ENCODE results near the gene RHOD. TPM values are rescaled to one million over a fixed set of nuclear protein-coding genes. Genes with fewer than 3 reads are reported as not detected.

Gene RHOD
- total RNA-seq, 1 experiment from 2014 or later, result not detected

DNA sequence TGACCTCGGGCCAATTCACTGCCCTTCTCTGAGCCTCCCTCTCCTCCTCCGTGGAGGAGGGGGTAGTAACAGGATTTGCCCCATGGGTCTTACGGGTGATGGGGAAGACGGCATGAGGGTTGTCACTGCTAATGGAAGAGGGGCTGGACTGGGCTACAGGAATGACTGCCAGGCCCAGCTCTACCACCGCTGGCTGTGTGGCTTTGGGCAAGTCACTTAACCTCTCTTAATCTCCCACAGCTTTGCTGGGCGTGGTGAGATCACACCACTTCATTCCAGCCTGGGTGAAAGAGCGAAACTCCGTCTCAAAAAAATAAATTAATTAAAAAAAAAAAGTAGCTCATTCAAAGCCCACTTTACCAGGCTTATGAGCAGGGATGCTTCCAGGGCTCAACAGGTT is 30.9 kb upstream of the RHOD start:
- Histone ChIP-seq H3K27ac (no peak overlapping the region), H3K36me3 (no peaks in the 10 kb centered on the region), H3K4me3 (no peak overlapping the region), H3K4me1 (peaks cover 5% of the 10 kb centered on the region; the same call in 1 of the 2 replicates), H3K9me3 (replicated peaks) (no peaks in the 10 kb centered on the region), H3K27me3 (peaks cover 9% of the 10 kb centered on the region; the same call in 1 of the 2 replicates)
- DNase-seq, result no peak

DNA sequence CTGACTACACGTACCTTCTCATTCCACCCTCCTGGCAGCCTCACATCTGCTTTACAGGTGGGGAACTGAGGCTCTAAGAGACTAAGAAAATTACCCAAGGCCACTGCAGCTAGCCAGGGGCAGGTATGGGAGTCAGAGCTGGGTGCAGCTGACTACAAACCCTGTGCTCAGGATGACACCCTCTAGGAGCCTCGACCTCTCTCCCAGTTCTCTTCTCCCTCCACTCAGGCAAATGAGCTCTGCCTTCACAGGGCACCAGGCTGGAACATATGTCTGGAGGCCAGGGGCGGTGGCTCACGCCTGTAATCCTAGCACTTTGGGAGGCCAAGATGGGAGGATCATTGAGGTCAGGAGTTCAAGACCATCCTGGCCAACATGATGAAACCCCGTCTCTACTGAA is 29.7 kb upstream of the RHOD start:
- H3K4me1 ChIP-seq, result peaks cover 5% of the 10 kb centered on the region; the same call in 1 of the 2 replicates
- H3K36me3 ChIP-seq, result no peaks in the 10 kb centered on the region
- no peak overlapping the region for H3K4me3 ChIP-seq
- H3K27me3 ChIP-seq, result peaks cover 9% of the 10 kb centered on the region; the same call in 1 of the 2 replicates
- H3K9me3 ChIP-seq (replicated peaks), result no peaks in the 10 kb centered on the region
- DNase-seq, result no peak
- H3K27ac ChIP-seq, result no peak overlapping the region

DNA sequence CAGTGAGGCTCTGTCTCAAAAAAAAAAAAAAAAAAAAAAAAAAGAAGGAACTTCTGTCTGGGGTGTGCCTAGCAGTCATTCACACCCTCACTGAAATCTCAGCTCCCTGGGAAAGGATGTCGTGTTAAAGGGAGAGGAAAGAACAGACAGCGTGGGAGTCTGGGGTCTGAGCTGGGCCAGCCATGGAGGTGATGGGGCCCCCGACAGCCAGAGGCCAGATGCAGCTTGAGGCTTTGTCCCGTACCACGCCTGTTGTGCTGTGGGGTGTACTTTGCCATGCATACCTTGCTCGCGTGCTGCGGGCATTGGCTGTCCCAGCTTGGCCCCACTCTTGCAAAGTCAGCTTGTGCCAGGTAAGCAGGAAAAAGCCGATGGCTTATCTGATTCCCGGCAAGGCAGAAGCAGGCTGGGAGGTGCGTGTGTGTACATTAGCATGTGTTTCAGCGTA is 29.1 kb upstream of the RHOD start:
- H3K27me3 ChIP-seq, result peaks cover 9% of the 10 kb centered on the region; the same call in 1 of the 2 replicates
- DNase-seq, result no peak
- H3K4me1 ChIP-seq, result peaks cover 2% of the 10 kb centered on the region; the same call in 1 of the 2 replicates

DNA sequence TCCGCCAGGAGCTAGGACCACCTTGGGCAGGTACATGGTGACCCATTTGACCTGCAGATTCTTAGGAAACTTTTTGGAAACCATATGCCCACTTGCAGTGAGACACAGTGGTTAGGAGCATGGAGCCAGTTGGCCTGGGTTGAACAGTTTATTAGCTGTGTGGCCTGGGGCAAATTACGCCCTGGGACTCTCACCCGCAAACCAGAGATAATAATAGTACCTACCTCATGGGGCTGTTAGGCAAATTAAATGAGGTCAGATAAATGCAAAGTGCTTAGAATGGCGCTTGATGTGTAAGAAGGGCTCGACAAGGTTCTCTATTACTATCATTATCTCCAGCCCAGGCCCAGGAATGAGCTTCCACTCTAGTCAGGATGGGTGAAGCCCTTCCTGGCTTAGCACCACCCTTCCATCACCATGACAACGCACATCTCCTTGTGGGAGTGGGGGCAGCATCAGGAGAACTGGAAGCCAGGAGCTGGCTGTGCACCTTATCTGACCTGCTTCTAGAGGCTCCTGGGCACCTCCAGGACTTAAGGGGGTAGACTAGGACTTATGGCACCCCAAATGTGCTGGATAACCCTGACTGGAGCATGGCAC is 28.6 kb upstream of the RHOD start:
- peaks cover 9% of the 10 kb centered on the region; the same call in 1 of the 2 replicates for H3K27me3 ChIP-seq
- no peaks in the 10 kb centered on the region for H3K36me3 ChIP-seq
- H3K9me3 ChIP-seq (replicated peaks), result no peaks in the 10 kb centered on the region
- DNase-seq, result no peak
- no peak overlapping the region for H3K4me3 ChIP-seq
- no peaks in the 10 kb centered on the region for H3K4me1 ChIP-seq
- H3K27ac ChIP-seq, result no peak overlapping the region

More for the DNA sequence above, 29.1 kb upstream of the RHOD start:
- Histone ChIP-seq H3K4me3 (no peak overlapping the region), H3K36me3 (no peaks in the 10 kb centered on the region), H3K27ac (no peak overlapping the region), H3K9me3 (replicated peaks) (no peaks in the 10 kb centered on the region)

DNA sequence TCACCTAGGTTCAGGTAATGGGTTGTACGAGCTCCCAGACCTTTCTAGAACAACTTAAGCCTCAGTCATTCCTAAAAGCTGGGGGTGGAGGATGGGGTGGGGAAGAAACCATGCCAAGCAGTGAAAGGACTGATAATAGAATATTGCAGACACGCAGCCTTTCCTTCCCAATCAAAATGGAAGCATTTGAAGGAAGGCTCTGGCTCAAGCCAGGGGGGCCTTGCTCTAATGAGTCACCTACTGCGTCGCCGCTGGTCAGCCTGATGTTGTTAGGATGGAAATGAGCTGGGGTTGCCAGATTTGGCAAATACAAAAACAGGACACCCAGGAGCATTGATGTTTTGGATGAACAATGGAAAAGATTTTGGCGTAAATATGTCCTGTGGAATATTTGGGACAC is 27.5 kb upstream of the RHOD start:
- H3K4me3 ChIP-seq, result no peak overlapping the region
- H3K36me3 ChIP-seq, result no peaks in the 10 kb centered on the region
- H3K27ac ChIP-seq, result no peak overlapping the region
- no peaks in the 10 kb centered on the region for H3K9me3 ChIP-seq (replicated peaks)
- peaks cover 9% of the 10 kb centered on the region; the same call in 1 of the 2 replicates for H3K27me3 ChIP-seq
- peaks cover 7% of the 10 kb centered on the region; the same call in 1 of the 2 replicates for H3K4me1 ChIP-seq
- DNase-seq, result no peak

DNA sequence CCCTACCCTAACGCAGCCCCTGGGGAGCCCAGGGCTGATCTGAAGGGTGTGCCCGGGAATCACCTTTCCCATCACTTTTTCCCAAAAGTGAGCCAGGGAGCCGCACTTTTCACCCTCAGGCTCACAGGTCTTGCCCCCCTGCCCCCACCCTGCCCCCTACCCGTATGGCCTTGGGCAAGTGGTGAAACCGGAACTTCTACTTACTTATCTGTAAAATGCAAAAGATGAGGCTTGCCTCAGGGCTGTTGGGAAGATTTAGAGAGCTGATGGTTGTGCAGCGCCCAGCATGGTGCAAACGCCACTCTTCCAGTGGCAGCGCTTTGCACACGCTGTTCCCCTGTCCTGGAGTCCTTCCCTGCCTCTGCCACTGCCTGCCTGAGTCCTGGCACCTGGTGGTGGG is 25.7 kb upstream of the RHOD start:
- peaks cover 7% of the 10 kb centered on the region; the same call in 1 of the 2 replicates for H3K4me1 ChIP-seq

DNA sequence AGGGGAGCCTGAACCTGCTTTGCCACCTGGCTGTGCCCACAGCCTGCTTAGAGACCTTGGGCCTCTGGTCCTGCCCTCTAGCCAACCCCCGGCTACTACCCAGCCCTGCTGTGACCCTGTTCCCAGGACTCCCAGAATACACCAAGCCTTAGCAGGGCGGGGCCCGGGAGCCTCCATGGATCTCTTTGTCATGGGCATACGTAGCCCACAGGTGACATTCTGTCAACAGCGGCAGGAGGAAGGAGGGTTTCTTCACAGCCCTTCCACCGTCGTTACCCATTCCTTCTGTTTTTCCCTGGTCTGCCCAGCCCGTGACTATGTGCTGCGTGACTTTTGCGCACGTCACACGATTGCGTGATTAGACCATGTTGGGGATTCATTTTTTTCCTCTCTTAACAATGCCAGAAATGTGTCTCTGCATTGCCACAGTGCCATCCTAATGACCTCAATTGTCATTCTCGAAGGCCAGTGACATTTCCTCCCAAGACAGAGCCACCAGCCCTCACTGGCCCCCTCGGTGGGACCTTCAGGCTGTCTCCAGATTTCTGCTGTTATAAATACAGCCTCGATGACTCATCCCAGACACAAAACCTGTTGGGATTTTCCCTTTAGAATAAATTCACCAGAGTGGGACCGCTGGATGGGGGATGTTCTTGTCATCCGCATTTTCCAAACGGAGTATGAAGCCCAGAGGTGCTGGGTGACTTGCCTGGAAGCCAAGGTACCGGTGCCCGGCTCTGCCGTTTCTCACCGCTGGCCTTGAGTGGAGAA is 24.7 kb upstream of the RHOD start:
- no peaks in the 10 kb centered on the region for H3K9me3 ChIP-seq (replicated peaks)
- peaks cover 9% of the 10 kb centered on the region; the same call in 1 of the 2 replicates for H3K27me3 ChIP-seq
- H3K4me1 ChIP-seq, result peaks cover 7% of the 10 kb centered on the region; the same call in 1 of the 2 replicates
- no peak overlapping the region for H3K27ac ChIP-seq
- no peak for DNase-seq
- H3K36me3 ChIP-seq, result no peaks in the 10 kb centered on the region
- no peak overlapping the region for H3K4me3 ChIP-seq

More for the DNA sequence above, 25.7 kb upstream of the RHOD start:
- Histone ChIP-seq H3K27ac (no peak overlapping the region), H3K9me3 (replicated peaks) (no peaks in the 10 kb centered on the region), H3K36me3 (no peaks in the 10 kb centered on the region), H3K4me3 (no peak overlapping the region), H3K27me3 (peaks cover 9% of the 10 kb centered on the region; the same call in 1 of the 2 replicates)
- DNase-seq, result no peak

DNA sequence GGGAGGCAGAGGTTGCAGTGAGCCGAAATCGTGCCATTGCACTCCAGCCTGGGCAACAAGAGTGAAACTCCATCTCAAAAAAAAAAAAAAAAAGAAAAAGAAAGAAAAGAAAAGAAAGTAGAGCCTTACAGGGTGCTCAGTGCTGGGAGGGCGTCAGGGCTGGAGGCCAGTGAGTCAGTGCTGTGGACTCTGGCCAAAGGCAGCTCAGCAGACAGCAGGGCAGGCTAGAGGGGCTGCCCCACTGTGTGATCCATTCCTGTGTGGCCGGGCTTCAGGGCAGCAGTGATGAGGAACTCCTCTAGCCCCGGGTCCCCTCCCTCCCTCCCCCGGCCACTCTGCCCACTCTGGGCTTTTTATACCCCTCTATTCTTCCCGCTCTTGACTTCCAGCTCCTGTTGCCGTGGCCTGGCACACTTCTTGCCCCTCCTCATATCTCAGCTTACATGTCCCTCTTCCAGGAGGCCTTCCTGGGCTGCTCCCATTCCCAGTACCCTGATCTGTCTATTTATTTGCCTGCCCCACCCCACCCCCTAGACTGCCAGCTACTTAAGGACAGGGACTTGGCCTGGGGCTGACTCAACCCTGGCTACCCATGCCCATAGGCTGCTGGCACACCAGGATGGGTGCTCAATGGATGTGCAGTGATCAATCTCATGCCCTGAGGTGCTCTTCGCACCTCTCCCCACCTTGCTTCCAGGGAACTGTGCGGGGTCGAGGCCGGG is 23.7 kb upstream of the RHOD start:
- no peak overlapping the region for H3K27ac ChIP-seq
- DNase-seq, result no peak

DNA sequence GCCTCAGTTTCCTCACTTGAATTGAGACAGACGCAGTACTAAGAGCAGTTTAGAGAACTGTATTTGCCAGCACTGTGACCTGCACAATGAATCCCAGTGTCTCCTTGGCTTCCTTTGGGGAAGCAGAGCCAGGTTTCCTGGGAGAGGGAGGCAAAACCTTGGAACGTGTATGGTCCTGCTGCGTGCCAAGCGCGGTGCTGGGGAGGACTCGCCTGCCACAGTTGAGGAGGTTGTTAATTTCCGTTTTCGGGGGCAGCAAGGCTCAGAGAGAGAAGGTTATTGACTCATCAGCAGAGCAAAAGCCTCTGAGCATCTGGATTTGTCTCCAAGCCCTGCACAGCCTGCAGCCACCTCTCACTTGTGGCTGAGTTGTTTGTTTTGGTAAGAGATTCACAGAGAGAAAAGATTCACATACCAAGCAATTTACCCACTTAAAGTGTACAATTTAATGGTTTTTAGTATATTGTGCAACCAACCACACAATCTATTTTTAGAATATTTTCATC is 22.9 kb upstream of the RHOD start:
- no peak overlapping the region for H3K27ac ChIP-seq
- H3K4me1 ChIP-seq, result peaks cover 7% of the 10 kb centered on the region; the same call in 1 of the 2 replicates
- no peaks in the 10 kb centered on the region for H3K9me3 ChIP-seq (replicated peaks)
- peak in 1 of 2 experiments; percentile 18 for DNase-seq
- H3K36me3 ChIP-seq, result no peaks in the 10 kb centered on the region
- no peak overlapping the region for H3K4me3 ChIP-seq
- H3K27me3 ChIP-seq, result peaks cover 9% of the 10 kb centered on the region; the same call in 1 of the 2 replicates

More for the DNA sequence above, 23.7 kb upstream of the RHOD start:
- Histone ChIP-seq H3K36me3 (no peaks in the 10 kb centered on the region), H3K4me3 (no peak overlapping the region), H3K27me3 (peaks cover 9% of the 10 kb centered on the region; the same call in 1 of the 2 replicates), H3K4me1 (peaks cover 7% of the 10 kb centered on the region; the same call in 1 of the 2 replicates), H3K9me3 (replicated peaks) (no peaks in the 10 kb centered on the region)

DNA sequence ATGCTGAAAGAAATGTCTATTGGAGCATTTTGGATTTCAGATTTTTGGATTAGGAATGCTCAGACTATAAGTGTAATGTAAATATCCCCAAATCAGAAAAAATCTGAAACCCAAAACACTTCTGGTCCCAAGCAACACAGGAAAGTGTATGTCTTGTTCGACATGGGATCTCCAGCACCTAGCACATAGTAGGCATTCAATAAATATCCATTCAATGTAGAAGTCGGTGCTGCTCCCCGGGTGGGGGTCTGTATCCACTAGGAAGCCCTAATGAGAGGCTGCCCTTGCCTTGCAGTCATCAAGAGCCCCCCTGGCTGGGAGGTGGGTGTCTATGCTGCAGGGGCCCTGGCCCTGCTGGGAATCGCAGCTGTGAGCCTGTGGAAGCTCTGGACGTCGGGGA is 22.3 kb upstream of the RHOD start:
- peaks cover 4% of the 10 kb centered on the region; the same call in 1 of the 2 replicates for H3K27me3 ChIP-seq

DNA sequence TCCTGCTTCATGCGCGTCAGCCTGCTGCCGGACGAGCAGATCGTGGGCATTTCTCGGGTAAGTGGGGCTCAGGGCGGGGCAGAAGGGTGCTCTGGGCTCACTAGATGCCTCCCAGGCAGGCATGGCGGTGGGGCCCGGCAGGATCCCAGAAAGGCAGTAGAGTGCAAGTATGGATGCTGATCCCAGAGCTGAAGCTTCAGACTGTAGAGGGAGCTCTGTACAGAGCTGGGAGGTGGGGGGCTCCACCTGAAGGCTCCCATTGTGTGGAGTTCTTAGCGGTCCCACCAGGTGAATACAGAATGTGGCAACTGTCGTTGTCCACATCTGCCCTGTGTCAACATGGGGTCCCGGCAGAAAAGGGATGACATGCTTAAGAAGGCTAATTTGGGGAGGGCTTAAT is 16.5 kb upstream of the RHOD start:
- Histone ChIP-seq H3K36me3 (no peaks in the 10 kb centered on the region), H3K4me3 (no peak overlapping the region), H3K9me3 (replicated peaks) (no peaks in the 10 kb centered on the region), H3K27ac (no peak overlapping the region), H3K4me1 (no peaks in the 10 kb centered on the region), H3K27me3 (no peaks in the 10 kb centered on the region)
- no peak for DNase-seq

More for the DNA sequence above, 22.3 kb upstream of the RHOD start:
- Histone ChIP-seq H3K4me3 (no peak overlapping the region), H3K9me3 (replicated peaks) (no peaks in the 10 kb centered on the region), H3K36me3 (no peaks in the 10 kb centered on the region), H3K27ac (no peak overlapping the region), H3K4me1 (peaks cover 7% of the 10 kb centered on the region; the same call in 1 of the 2 replicates)
- no peak for DNase-seq

DNA sequence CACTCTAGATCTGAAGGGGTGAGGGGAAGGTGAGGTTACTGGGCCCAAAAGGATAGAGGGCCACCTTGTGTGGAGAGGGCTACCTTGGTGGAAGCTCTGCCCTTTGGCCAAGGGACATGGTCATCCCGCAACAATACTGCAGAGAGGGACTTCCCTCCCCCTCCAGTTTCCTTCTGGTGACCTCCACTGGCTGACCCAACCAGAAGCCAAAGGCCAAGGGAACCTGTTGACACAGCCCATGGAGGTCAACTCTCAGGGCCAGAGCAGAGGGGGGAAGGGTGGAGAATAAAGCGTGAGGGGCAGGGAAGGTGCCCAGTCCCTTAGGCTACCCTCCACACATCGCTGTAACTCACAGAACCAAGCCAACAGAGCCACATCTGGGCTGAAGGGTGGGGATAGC is 15.0 kb upstream of the RHOD start:
- Histone ChIP-seq H3K9me3 (replicated peaks) (no peaks in the 10 kb centered on the region), H3K4me3 (no peak overlapping the region), H3K27me3 (no peaks in the 10 kb centered on the region), H3K27ac (no peak overlapping the region), H3K4me1 (no peaks in the 10 kb centered on the region), H3K36me3 (no peaks in the 10 kb centered on the region)
- DNase-seq, result no peak

DNA sequence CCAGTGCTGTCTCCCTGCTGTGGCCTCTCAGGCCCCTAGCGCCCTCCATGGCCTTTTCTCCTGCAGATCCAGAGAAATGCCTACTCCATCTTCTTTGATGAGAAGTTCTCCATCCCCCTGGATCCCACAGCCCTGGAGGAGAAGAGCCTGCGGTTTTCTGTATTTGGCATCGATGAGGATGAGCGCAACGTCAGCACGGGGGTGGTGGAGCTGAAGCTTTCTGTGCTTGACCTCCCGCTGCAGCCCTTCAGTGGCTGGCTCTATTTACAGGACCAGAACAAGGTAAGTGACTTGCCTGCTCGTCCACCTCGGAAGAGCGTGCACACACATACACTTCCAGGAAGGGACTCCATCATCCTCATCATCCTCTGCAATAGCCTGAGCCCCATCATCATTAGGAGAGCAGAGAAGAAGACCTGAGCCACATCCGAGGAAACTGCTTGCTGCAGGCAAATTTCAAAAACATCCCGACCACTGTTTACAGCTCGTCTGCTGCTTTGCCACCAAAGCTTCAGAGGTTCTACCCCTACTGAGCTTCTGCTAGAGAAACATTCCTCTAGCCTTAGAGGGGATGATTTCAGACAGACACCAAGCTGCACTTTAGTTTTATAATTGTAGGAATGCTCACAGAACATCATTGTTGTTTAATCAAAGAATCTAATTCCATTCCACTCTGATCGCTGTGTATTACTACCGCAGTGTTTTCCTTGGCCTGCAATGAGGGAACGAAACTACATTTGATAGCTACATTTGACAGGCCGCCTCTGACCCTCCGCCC is 12.9 kb upstream of the RHOD start:
- Histone ChIP-seq H3K27me3 (no peaks in the 10 kb centered on the region), H3K36me3 (no peaks in the 10 kb centered on the region), H3K9me3 (replicated peaks) (no peaks in the 10 kb centered on the region), H3K4me3 (no peak overlapping the region), H3K4me1 (no peaks in the 10 kb centered on the region), H3K27ac (no peak overlapping the region)
- DNase-seq, result no peak

DNA sequence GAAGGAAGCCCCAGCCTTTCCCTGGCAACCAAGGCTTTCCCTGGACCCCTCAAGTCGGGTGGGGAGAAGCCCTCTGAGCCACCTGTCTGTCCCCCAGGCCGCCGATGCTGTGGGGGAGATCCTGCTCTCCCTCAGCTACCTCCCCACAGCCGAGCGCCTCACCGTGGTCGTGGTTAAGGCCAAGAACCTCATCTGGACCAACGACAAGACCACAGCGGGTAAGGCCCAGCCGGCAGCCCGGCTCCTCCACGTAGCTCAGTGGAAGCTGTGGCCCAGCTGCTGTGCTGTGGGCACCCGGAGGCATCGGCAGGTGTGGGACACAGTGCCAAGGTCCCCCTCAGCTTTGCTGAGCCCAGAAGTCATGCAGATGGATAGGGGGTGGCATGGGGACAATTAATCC is 12.2 kb upstream of the RHOD start:
- Histone ChIP-seq H3K9me3 (replicated peaks) (no peaks in the 10 kb centered on the region), H3K4me3 (no peak overlapping the region), H3K36me3 (no peaks in the 10 kb centered on the region), H3K4me1 (no peaks in the 10 kb centered on the region), H3K27me3 (no peaks in the 10 kb centered on the region), H3K27ac (no peak overlapping the region)
- no peak for DNase-seq
